GM23338 (cell line): ENCODE data around the gene CCN6. TPM values are rescaled to one million over a fixed set of nuclear protein-coding genes. Genes with fewer than 3 reads are reported as not detected.
A peak's percentile ranks its signal among the peaks of the same experiment; 100 is the strongest.

Experiments
- ATAC-seq: fragments of 200-7000 bp; cut with Tn5 transposase; 3 replicates; pipeline ENCODE4 v1.9.1; 2020
- DNase-seq: peaks from one replicate; pipeline ENCODE4 v3.0.0-alpha.2; 2015; ENCODE audit warnings: low spot score
- H2AFZ ChIP-seq: fragments of 200-600 bp; sonication (generic); 2 replicates; pipeline ENCODE4 v1.8.0; 2016; ENCODE audit warnings: antibody characterized with exemption, mild to moderate bottlenecking, moderate library complexity
- H3F3A ChIP-seq: fragments of 200-600 bp; sonication (generic); replicated peaks from 2 replicates; pipeline ENCODE4 v1.8.0; 2017; ENCODE audit warnings: antibody characterized with exemption, mixed run types, low read depth
- H3K27ac ChIP-seq: fragments of 200-600 bp; sonication (generic); 2 replicates; pipeline ENCODE4 v1.6.1; 2016; ENCODE audit warnings: low read depth
- H3K27me3 ChIP-seq: fragments of 200-600 bp; sonication (generic); 2 replicates; pipeline ENCODE4 v1.8.0; 2016; ENCODE audit warnings: mild to moderate bottlenecking, mixed run types, moderate library complexity; ENCODE audit not compliant: insufficient read depth
- H3K36me3 ChIP-seq: fragments of 200-600 bp; sonication (generic); 2 replicates; pipeline ENCODE4 v1.8.0; 2016; ENCODE audit warnings: mild to moderate bottlenecking; ENCODE audit not compliant: insufficient read depth
- H3K4me1 ChIP-seq: fragments of 200-600 bp; sonication (generic); 2 replicates; pipeline ENCODE4 v1.8.0; 2016; ENCODE audit warnings: mild to moderate bottlenecking, moderate library complexity; ENCODE audit not compliant: insufficient read depth
- H3K4me2 ChIP-seq: fragments of 200-600 bp; sonication (generic); 2 replicates; pipeline ENCODE4 v1.7.1; 2017; ENCODE audit warnings: mixed run types
- H3K4me3 ChIP-seq: fragments of 200-600 bp; sonication (generic); 2 replicates; pipeline ENCODE4 v1.6.1; 2016; ENCODE audit warnings: mixed run types
- H3K79me2 ChIP-seq: fragments of 200-600 bp; sonication (generic); replicated peaks from 2 replicates; pipeline ENCODE4 v1.8.0; 2017; ENCODE audit warnings: mild to moderate bottlenecking; ENCODE audit not compliant: insufficient read depth
- H3K9me2 ChIP-seq: fragments of 200-600 bp; sonication (generic); 2 replicates; pipeline ENCODE4 v1.8.0; 2017; ENCODE audit not compliant: insufficient read depth
- H4K20me1 ChIP-seq: fragments of 200-600 bp; sonication (generic); replicated peaks from 2 replicates; pipeline ENCODE4 v1.8.0; 2017; ENCODE audit warnings: mild to moderate bottlenecking; ENCODE audit not compliant: insufficient read depth
- H3K27ac Mint-ChIP-seq: 2 replicates; pipeline ENCODE4 v1.8.0; 2020; ENCODE audit warnings: inconsistent platforms, mild to moderate bottlenecking, moderate library complexity, mixed read lengths
- H3K27me3 Mint-ChIP-seq: 3 replicates; pipeline ENCODE4 v1.8.0; 2022; ENCODE audit warnings: low read depth, mild to moderate bottlenecking, moderate library complexity, mixed read lengths, inconsistent platforms; ENCODE audit not compliant: insufficient read depth, poor library complexity
- H3K36me3 Mint-ChIP-seq: 3 replicates; pipeline ENCODE4 v1.8.0; 2021; ENCODE audit warnings: low read depth, mild to moderate bottlenecking, inconsistent platforms, moderate library complexity, mixed read lengths
- H3K4me1 Mint-ChIP-seq: 3 replicates; pipeline ENCODE4 v1.8.0; 2020; ENCODE audit warnings: mild to moderate bottlenecking, inconsistent platforms, mixed read lengths
- H3K4me3 Mint-ChIP-seq: 3 replicates; pipeline ENCODE4 v1.8.0; 2021; ENCODE audit warnings: moderate library complexity, mild to moderate bottlenecking, inconsistent platforms, mixed read lengths
- H3K9me3 Mint-ChIP-seq: 3 replicates; pipeline ENCODE4 v1.8.0; 2020; ENCODE audit warnings: moderate library complexity, mild to moderate bottlenecking, inconsistent platforms, mixed read lengths
- CREB1 ChIP-seq: fragments of 250-450 bp; sonication (Bioruptor Pico); IDR thresholded peaks from 2 replicates; pipeline ENCODE4 v1.5.0; 2020; ENCODE audit warnings: low read depth, mild to moderate bottlenecking, moderate library complexity
- CTCF ChIP-seq, 2 experiments: fragments of 200-600 bp in 1 of 2; sonication (generic) in 1 of 2; conservative IDR thresholded peaks; 2 replicates each; pipeline versions ENCODE4 v1.5.1 to v1.6.1; 2016 to 2017; ENCODE audit warnings: antibody characterized with exemption in 2 of 2, low read depth in 2 of 2, mild to moderate bottlenecking in 2 of 2, moderate library complexity in 1 of 2
- EZH2 ChIP-seq: fragments of 200-600 bp; sonication (generic); IDR thresholded peaks from one replicate; pipeline ENCODE4 v1.8.0; 2017; ENCODE audit warnings: antibody characterized with exemption, mild to moderate bottlenecking, low read depth; ENCODE audit not compliant: unreplicated experiment
- EZH2phosphoT487 ChIP-seq: fragments of 200-600 bp; sonication (generic); IDR thresholded peaks from one replicate; pipeline ENCODE4 v1.8.1; 2018; ENCODE audit warnings: antibody characterized with exemption; ENCODE audit not compliant: unreplicated experiment
- JUNB ChIP-seq: IDR thresholded peaks from one replicate; pipeline ENCODE4 v1.6.1; 2016; ENCODE audit warnings: antibody characterized with exemption; ENCODE audit not compliant: unreplicated experiment
- NANOG ChIP-seq: IDR thresholded peaks from 2 replicates; pipeline ENCODE4 v1.6.1; 2016; ENCODE audit warnings: antibody characterized with exemption, borderline replicate concordance
- POLR2AphosphoS5 ChIP-seq: IDR thresholded peaks from 2 replicates; pipeline ENCODE4 v1.6.1; 2016; ENCODE audit warnings: antibody characterized with exemption, low read depth
- STAT1 ChIP-seq: IDR thresholded peaks from one replicate; pipeline ENCODE4 v1.6.1; 2016; ENCODE audit warnings: antibody characterized with exemption; ENCODE audit not compliant: unreplicated experiment
- ZNF114 ChIP-seq: fragments of 250-450 bp; sonication (Bioruptor Pico); IDR thresholded peaks from 2 replicates; pipeline ENCODE4 v1.5.0; 2020; ENCODE audit warnings: mild to moderate bottlenecking, moderate library complexity
- ZNF331 ChIP-seq: fragments of 250-450 bp; sonication (Bioruptor Pico); IDR thresholded peaks from 2 replicates; pipeline ENCODE4 v1.5.0; 2020; ENCODE audit warnings: low read depth, mild to moderate bottlenecking, moderate library complexity
- ZNF462 ChIP-seq: fragments of 250-450 bp; sonication (Bioruptor Pico); IDR thresholded peaks from 2 replicates; pipeline ENCODE4 v1.5.0; 2020; ENCODE audit warnings: mild to moderate bottlenecking, moderate library complexity
- polyA plus RNA-seq: library from polyadenylated mRNA; unstranded; fragments of >200 nt; fragmentation: Nextera tagmentation; extraction: Ambion mirVana; gene quantifications from 2 replicates; pipeline ENCODE4 v1.2.1, GENCODE V29; 2016
- total RNA-seq: library from RNA; depleted of rRNA; stranded (reverse); fragments of >200 nt; shearing (Covaris generic); gene quantifications from 2 replicates; pipeline ENCODE4 v1.2.3, GENCODE V29; 2014
- TF ChIP-seq, protein P1 (sequence below): IDR thresholded peaks from one replicate; pipeline ENCODE4 v1.6.1; 2018; ENCODE audit warnings: antibody characterized with exemption; ENCODE audit not compliant: unreplicated experiment
- TF ChIP-seq, protein P2 (sequence below): IDR thresholded peaks from 2 replicates; pipeline ENCODE4 v1.6.1; 2016; ENCODE audit warnings: antibody characterized with exemption

The CCN6 gene
- total and polyA plus RNA-seq, 2 experiments from 2014 or later, result 0.65 TPM; not detected in 1

GRCh38 chr6:112038268-112038667, 15.6 kb upstream of the CCN6 start:
- H3K9me2 ChIP-seq, result peaks cover 3% of the 10 kb centered on the region; the same call in 1 of the 2 replicates
- no peak overlapping the region for H3K27ac ChIP-seq
- no peaks in the 10 kb centered on the region for H3K27me3 ChIP-seq
- no peaks in the 10 kb centered on the region for H4K20me1 ChIP-seq
- no peaks in the 10 kb centered on the region for H3K9me3 Mint-ChIP-seq
- no peaks in the 10 kb centered on the region for H3K79me2 ChIP-seq
- no peaks in the 10 kb centered on the region for H3K36me3 ChIP-seq
- H3K4me2 ChIP-seq, result no peak overlapping the region
- H3K27me3 Mint-ChIP-seq, result peaks cover 3% of the 10 kb centered on the region
- H2AFZ ChIP-seq, result peak overlapping the region; percentile 56; the same call in 1 of the 2 replicates
- H3K27ac Mint-ChIP-seq, result no peak overlapping the region
- TF ChIP-seq ZNF331 (CRISPR knock-in tag) (no peak), POLR2AphosphoS5 (no peak), STAT1 (no peak), ZNF114 (CRISPR knock-in tag) (no peak), JUNB (no peak), EZH2phosphoT487 (no peak), EZH2 (no peak), CREB1 (CRISPR knock-in tag) (no peak), CTCF (conservative IDR thresholded peaks at IDR 0.05; ENCODE audit: low read depth in 2 of 2) (no peak), ZNF462 (CRISPR knock-in tag) (no peak), NANOG (no peak)
- TF ChIP-seq, protein P1, sequence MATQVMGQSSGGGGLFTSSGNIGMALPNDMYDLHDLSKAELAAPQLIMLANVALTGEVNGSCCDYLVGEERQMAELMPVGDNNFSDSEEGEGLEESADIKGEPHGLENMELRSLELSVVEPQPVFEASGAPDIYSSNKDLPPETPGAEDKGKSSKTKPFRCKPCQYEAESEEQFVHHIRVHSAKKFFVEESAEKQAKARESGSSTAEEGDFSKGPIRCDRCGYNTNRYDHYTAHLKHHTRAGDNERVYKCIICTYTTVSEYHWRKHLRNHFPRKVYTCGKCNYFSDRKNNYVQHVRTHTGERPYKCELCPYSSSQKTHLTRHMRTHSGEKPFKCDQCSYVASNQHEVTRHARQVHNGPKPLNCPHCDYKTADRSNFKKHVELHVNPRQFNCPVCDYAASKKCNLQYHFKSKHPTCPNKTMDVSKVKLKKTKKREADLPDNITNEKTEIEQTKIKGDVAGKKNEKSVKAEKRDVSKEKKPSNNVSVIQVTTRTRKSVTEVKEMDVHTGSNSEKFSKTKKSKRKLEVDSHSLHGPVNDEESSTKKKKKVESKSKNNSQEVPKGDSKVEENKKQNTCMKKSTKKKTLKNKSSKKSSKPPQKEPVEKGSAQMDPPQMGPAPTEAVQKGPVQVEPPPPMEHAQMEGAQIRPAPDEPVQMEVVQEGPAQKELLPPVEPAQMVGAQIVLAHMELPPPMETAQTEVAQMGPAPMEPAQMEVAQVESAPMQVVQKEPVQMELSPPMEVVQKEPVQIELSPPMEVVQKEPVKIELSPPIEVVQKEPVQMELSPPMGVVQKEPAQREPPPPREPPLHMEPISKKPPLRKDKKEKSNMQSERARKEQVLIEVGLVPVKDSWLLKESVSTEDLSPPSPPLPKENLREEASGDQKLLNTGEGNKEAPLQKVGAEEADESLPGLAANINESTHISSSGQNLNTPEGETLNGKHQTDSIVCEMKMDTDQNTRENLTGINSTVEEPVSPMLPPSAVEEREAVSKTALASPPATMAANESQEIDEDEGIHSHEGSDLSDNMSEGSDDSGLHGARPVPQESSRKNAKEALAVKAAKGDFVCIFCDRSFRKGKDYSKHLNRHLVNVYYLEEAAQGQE, result no peak
- TF ChIP-seq, protein P2, sequence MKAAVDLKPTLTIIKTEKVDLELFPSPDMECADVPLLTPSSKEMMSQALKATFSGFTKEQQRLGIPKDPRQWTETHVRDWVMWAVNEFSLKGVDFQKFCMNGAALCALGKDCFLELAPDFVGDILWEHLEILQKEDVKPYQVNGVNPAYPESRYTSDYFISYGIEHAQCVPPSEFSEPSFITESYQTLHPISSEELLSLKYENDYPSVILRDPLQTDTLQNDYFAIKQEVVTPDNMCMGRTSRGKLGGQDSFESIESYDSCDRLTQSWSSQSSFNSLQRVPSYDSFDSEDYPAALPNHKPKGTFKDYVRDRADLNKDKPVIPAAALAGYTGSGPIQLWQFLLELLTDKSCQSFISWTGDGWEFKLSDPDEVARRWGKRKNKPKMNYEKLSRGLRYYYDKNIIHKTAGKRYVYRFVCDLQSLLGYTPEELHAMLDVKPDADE, result no peak
- ATAC-seq, result peak; percentile 12; the same call in 1 of the 3 replicates
- H3K4me1 ChIP-seq, result peaks cover 6% of the 10 kb centered on the region; the same call in 1 of the 2 replicates
- H3K4me1 Mint-ChIP-seq, result peaks cover 28% of the 10 kb centered on the region
- H3F3A ChIP-seq, result no peaks in the 10 kb centered on the region
- no peak overlapping the region for H3K4me3 ChIP-seq
- no peaks in the 10 kb centered on the region for H3K36me3 Mint-ChIP-seq
- no peak overlapping the region for H3K4me3 Mint-ChIP-seq
- DNase-seq, result no peak
